Renal cortical epithelial cell (primary cell): ENCODE measurements around the gene CHAF1A. TPM values are rescaled to one million over a fixed set of nuclear protein-coding genes. Genes with fewer than 3 reads are reported as not detected.
A peak's percentile ranks its signal among the peaks of the same experiment; 100 is the strongest.

Experiments used
- DNase-seq: peaks from one replicate; pipeline ENCODE4 v3.0.0-alpha.2; 2011; ENCODE audit warnings: low read depth
- total RNA-seq: library from RNA; depleted of rRNA; stranded (reverse); fragments of >200 nt; gene quantifications from 2 replicates; pipeline ENCODE4 v1.2.3, GENCODE V29; 2014

Gene CHAF1A
- total RNA-seq, 1 donor from 2014 or later, result 5.6 TPM

DNA sequence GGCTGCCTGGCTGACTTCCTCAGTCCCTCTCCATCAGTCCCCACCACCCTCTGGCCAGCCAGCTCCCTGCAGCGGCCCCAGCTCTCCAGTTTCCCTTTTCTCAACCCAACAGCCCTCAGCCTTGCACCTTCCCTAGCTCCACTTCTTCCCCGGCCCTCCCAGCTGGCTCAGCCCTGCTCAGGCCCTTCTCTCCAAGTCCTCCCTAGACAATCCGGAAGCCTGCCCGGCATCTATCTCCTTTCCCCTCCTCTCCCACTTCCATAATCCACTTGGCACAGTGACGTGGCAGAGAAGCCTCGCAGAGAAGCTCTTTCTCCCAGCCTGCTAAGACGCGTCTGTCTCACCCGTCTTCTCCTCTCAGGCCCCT is 54.0 kb downstream of the CHAF1A start:
- DNase-seq, result peak; percentile 36

DNA sequence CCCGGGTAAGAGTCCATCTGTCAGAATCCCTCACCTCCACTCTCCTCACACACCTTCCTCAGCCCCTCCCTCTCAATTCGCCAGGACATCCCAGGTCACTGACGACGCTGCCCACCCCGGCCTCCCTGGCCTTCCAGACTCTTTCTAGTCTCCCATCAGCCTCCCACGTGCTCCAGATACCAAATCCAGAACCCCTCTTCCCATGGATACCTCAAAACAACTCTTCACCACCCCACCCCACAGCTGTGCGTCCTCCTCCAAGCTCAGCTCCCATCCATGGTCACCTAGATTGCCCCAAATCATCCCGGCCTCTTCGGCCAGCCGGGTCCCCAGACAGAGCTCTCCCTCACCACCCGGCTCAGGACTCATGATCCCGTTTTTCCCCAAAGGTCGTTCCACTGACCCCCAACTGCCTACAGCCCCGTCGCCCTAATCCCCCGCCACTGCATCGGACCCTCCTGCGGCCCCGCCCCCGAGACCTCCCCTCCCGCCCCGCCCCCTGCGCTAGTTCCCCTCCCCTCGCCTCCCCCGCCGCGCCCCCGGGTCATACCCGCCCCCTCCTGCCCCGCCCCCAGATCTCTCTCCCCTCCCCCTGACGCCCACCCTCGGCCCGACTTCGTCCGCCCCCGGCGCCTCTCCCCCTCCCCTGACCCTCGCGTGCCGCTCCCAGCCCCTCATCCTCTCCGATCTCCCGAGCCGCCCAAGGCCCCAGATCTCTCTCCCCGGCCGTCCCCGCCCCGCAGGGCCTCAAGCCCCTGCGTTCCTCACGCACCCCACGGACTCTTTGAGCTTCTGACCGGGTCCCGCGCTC is 54.6 kb downstream of the CHAF1A start:
- DNase-seq, result no peak

GRCh38 chr19:4457654-4458395 is 55.4 kb downstream of the CHAF1A start, which contains the start of gene UBXN6:
TSS of gene UBXN6 (minus strand) at chr19:4457794. CDS start at chr19:4457697, 97 bp downstream.
- peak; percentile 93 for DNase-seq

GRCh38 chr19:4464815-4465581 is 62.6 kb downstream of the CHAF1A start:
- no peak for DNase-seq

GRCh38 chr19:4467835-4468234 is 65.4 kb downstream of the CHAF1A start:
- DNase-seq, result no peak

DNA sequence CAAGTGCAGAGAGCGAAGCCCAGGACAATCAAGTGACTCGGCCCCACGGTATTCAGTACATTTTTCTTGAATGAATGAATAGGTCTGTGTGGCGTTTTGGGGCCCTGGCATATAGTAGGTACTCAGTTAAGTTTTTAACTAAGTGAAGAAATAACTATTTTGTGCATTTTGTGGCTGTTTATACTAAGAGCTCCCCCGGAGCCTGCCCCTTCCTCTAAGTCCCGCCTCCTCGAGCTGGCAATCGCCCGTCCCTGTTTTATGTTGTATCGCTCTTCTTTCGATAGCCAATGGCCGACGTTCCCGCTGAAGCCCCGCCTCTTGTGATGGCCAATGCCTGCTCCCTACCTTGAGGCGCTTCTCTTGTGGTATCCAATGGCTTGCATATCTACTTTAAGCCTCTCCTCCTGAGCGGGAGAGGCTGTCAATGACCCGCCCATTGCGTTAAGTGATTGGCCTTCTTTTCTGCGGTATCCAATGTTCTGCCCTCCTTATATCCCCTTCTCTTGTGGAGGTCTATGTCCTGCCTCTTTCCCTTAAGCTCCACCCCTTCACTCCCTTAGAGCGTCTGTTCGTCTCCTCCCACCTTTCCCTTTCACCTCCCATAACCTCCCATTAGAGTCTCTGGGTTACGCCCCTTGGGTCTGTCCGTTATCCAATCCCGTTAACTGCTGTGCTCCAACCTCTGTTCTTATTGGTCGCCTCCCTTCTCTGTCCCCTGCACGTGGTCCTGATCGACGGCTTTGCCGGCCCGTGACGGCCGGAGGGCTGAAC is 69.1 kb downstream of the CHAF1A start:
- peak; percentile 100 for DNase-seq

DNA sequence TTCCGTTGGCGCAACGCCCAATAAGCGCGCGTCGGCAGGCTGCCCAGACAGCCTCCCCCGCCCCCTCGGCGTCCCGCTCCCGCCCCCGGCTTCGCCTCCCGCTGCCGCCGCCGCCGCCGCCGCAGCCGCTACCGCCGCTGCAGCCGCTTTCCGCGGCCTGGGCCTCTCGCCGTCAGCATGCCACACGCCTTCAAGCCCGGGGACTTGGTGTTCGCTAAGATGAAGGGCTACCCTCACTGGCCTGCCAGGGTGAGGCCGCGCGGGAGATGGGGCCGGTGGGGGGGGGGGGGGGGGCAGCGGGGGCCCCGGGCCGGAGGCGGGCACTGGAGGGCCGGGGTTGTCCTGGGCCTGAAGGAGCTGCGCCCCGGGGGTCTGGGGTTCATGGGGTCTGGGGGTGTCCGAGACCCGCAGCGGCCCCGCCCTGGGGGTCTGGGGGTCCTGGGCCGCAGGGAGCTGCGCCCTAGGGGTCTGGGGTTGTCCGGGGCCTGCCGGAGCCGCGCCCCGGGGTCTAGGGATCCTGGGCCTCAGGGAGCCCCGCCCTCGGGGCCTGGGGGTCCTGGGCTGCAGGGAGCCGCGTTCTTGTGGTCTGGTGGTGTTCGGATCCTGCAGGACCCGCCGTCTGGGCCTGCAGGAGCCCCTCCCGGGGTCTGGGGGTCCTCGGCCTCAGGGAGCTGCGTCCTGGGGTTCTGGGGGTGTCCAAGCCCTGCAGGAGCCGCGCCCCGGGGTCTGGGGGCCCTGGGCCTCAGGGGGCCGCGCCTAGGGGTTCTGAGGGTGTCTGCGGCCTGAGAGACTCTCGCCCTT is 69.9 kb downstream of the CHAF1A start, which contains the start of gene HDGFL2:
Gene HDGFL2 (plus strand): TSS at position 124 of the 801 bp plus-strand sequence. CDS start 54 bp downstream, at position 178.
- no peak for DNase-seq

DNA sequence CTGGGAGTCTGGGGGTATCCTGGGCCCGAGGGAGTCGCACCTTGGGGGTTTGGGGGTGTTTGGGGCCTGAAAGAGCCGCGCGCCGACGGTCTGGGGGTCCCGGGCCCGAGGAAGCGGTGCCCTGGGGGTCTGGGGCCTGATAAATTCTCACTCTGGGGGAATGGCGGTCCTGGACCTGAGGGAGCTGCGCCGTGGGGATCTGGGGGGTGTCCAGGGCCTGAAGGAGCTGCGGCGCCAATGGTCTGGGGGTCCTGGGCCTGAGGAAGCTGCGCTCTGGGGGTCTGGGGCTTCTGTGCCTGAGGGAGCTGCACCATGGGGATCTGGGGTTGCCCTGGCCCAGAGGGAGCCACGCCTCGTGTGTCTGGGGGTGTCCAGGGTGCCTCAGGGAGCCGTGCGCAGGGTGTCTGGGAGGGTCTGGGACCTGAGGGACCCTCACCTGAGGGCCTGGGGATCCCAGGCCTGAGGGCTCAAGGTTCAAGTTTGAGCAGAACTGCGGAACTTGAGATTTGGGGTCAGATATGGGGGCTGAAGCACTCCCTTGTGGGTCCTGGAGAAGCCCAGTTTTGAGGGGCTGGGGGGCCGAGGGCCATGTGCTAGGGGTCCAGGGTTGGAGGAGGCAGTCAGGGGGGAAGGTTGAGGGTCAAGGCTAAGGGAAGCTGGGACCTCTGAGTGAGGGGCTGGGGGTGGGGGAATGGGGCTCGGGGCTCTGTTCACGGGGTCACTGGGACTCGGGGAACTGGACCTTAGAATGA is 70.7 kb downstream of the CHAF1A start:
- DNase-seq, result no peak

DNA sequence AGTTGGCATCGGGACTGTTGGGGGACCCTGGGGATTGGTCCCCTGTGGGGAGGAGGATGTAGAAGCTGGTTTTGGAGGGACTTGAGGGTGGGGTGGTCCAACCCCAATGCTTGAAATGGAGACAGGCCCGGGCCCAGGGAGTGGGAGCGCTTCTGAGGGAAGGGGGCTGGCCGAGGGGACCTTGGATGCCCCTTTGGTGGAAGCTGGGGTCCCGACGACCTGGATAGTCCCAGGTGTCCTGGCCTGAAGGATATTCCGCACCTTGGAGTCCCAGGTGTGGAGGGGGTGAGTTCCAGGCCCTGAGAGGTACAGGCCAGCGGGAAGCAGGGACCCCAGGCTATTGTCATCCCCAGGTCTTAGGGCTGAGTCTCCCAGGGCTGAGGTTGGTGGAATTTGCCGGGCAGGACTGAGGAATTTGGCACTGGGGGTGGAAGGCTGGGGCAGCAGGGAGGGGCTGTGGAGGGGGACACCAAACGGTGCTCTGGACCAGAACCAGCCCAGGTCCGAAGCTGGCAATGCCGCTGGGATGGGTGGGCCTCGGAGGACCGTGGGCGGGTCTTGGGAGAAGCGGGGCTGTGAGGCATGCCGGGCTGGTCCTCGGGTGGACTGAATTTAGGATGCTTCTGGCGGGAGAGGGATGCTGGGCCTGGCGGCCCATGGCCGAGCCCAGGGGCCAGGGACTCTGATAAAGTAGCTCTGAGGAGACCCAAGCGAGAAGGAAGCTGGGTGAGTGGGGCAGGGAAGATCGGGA is 71.5 kb downstream of the CHAF1A start:
- DNase-seq, result no peak

DNA sequence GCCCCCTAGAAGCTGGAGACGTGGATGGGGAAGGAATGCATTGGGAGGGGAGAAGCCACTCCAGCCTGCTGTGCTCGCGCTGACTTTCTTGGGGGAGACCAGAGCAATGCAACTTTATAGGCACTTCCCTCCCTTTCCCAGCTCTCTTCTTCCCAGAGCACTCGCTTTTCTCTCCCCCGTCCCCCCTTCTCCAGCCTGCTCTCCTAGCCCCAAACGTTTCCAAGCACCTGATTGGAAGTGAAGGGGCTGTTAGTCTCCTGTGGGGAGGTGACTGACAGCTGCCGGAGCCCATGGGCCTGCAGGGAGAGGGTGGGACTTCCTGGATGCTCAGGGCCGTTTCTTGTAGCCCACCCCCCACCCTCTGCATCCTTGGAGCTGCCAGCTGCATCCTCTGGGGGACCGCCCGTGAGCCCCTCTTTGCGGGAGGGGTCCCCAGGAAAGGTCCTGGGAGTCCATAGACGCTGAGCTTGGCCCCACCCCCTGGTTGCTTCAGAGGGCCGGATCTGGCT is 72.1 kb downstream of the CHAF1A start:
- DNase-seq, result peak; percentile 29

DNA sequence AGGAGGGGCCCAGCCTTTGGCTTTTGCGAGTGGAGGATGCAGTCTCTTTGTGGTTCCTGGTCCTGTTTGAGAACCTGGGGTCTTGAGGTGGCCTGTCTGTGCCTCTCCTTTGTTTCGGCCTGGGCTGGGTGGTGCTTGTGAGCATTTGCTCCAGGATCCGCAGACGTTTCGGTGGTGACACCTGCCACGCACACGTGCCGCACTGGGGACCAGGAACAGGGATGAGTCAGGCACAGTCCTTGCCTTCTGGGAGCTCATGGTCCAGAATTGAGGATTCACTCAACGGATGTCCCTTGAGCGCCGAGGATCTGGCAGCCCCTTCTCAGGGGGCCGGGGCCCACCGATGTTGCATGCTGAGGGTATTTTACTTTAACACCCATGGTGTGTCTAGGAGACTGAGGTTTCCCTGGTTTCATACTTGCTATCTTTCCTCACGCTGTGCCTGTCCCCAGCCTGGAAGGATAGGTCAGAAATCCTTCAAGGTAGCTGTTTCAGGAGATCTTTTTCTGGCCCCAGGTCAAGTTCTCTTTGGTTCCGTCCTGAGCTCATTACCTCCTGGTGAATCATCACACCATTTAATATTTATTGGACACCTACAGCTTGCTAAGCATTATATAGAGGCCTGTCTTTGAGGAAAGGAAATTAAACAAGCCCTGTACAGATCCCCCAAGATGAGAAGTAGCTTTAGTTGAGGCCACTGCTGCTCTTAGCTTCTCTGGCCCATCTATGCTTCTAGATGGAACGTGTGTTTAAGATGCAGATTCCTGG is 74.8 kb downstream of the CHAF1A start:
- DNase-seq, result peak; percentile 28

GRCh38 chr19:4482721-4483364 is 80.4 kb downstream of the CHAF1A start:
- no peak for DNase-seq

- DNase-seq, result no peak
Observed at GRCh38 chr19:4483385-4483784, 80.9 kb downstream of the CHAF1A start.

GRCh38 chr19:4487572-4487971 is 85.1 kb downstream of the CHAF1A start:
- no peak for DNase-seq

GRCh38 chr19:4488496-4488895 is 86.1 kb downstream of the CHAF1A start:
- no peak for DNase-seq

DNA sequence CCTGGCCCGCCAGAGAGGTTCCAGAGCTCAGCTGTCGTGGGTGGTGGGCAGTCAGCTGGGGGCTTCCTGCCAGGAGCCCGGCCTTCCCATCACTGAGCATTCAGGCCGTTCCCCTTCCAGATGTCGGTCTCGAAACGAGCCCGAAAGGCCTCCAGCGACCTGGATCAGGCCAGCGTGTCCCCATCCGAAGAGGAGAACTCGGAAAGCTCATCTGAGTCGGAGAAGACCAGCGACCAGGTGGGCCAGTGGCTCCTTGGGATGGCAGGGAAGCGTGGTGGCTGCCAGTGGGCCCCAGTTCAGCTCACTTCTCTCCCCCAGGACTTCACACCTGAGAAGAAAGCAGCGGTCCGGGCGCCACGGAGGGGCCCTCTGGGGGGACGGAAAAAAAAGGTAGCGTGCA is 89.0 kb downstream of the CHAF1A start:
- no peak for DNase-seq

DNA sequence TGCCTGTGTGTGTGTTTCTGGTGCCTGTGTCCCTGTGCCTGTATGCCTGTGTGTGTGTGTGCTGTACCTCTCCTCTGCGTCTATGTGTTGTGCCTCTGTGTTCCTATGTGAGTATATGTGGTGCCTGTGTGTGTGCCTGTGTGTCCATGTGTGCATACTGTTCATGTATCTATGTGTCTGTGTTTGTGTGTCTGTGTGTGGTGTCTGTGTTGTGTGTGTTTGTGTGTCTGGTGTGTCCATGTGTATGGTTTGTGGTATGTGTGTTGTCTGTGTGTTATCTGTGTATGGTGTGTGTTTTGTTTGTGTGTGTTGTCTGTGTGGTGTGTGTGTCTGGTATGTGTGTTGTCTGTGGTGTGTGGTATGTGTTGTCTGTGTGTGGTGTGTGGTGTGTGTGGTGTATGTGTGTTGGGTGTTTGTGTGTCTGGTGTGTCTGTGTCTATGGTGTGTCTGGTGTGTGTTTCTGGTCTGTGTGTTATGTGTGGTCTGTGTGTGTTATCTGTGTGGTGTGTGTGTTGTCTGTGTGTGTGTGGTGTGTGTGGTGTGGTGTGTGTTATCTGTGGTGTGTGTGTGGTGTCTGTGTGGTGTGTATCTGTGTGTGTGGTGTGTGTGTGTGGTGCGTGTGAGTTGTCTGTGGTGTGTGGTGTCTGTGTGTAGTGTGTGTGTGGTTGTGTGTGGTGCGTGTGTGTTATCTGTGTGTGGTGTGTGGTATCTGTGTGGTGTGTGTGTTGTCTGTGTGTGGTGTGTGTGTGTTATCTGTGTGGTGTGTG is 90.1 kb downstream of the CHAF1A start:
- DNase-seq, result no peak
